ENCODE data around the gene ATP6V1C2.

- TF ChIP-seq CTCF (IDR thresholded peaks at IDR 0.05) = no peak
- TF ChIP-seq ZFX (IDR thresholded peaks at IDR 0.05; ENCODE audit: borderline replicate concordance) = no peak
These were observed 56.7 kb downstream of the ATP6V1C2 start for GRCh38 chr2:10777842-10778723.
